ENCODE data around the gene CHPF2.

Gene CHPF2

GRCh38 chr7:151232091-151232916 is at the start of gene CHPF2:
Gene CHPF2, plus strand, starts transcription at chr7:151232483. Its CDS starts 1,529 bp downstream, at chr7:151234012.
- peak; percentile 80 to 89 for DNase-seq

GRCh38 chr7:151185762-151186639 is 46.3 kb upstream of the CHPF2 start:
- DNase-seq = no peak

GRCh38 chr7:151186640-151187408 is 45.5 kb upstream of the CHPF2 start, which contains the start of gene ASB10:
Gene ASB10, minus strand, starts transcription at chr7:151187250. Its CDS starts 120 bp downstream, at chr7:151187130.
- DNase-seq = no peak

GRCh38 chr7:151187409-151188251 is 44.7 kb upstream of the CHPF2 start:
- no peak for DNase-seq

GRCh38 chr7:151188252-151188542 is 44.1 kb upstream of the CHPF2 start:
- DNase-seq = no peak

- DNase-seq = no peak
Measured at GRCh38 chr7:151189038-151189437, 43.2 kb upstream of the CHPF2 start.

- no peak for DNase-seq
Measured at GRCh38 chr7:151191544-151191943, 40.7 kb upstream of the CHPF2 start.

GRCh38 chr7:151192002-151192539 is 40.2 kb upstream of the CHPF2 start:
- DNase-seq = no peak

- no peak for DNase-seq
Measured at GRCh38 chr7:151193203-151193978, 38.9 kb upstream of the CHPF2 start.

- DNase-seq = no peak
Measured at GRCh38 chr7:151194188-151194587, 38.1 kb upstream of the CHPF2 start.

- no peak for DNase-seq
Measured at GRCh38 chr7:151195616-151196450, 36.5 kb upstream of the CHPF2 start.

GRCh38 chr7:151197932-151198331 is 34.4 kb upstream of the CHPF2 start:
- DNase-seq = no peak

GRCh38 chr7:151198945-151199848 is 33.1 kb upstream of the CHPF2 start:
- DNase-seq = no peak

- DNase-seq = no peak
Measured at GRCh38 chr7:151201344-151201743, 30.9 kb upstream of the CHPF2 start.

GRCh38 chr7:151201751-151202150 is 30.5 kb upstream of the CHPF2 start:
- DNase-seq = no peak

- no peak for DNase-seq
Measured at GRCh38 chr7:151202836-151203235, 29.4 kb upstream of the CHPF2 start.

GRCh38 chr7:151204383-151205032 is 27.8 kb upstream of the CHPF2 start:
- DNase-seq = no peak

GRCh38 chr7:151205730-151206129 is 26.6 kb upstream of the CHPF2 start:
- no peak for DNase-seq
